Cardiac fibroblast (primary cell): ENCODE data around the gene CDH20.
A peak's percentile ranks its signal among the peaks of the same experiment; 100 is the strongest.

ENCODE experiments used
- DNase-seq, 2 donors: peaks; one replicate each; pipeline versions ENCODE4 v3.0.0 to v3.0.0-alpha.2; 2010; ENCODE audit warnings: low read depth in 2 of 2
- H3K4me3 ChIP-seq, 2 donors: replicated peaks in 1 of 2; 1 replicate in 1 of 2; 2 replicates in 1 of 2; pipeline ENCODE4 v1.5.1; 2011; ENCODE audit warnings: low read depth in 2 of 2, low read length in 2 of 2, mild to moderate bottlenecking in 2 of 2, moderate library complexity in 1 of 2
- TF ChIP-seq, protein P1 (sequence below): IDR thresholded peaks from one replicate; pipeline ENCODE4 v1.5.1; 2011; ENCODE audit warnings: low read depth, mild to moderate bottlenecking, low read length, inconsistent platforms

CDH20 gene

GRCh38 chr18:61388010-61388409 is 54.8 kb downstream of the CDH20 start:
- peak; percentile 38 to 62 for DNase-seq
- no peak overlapping the region for H3K4me3 ChIP-seq
- TF ChIP-seq, protein P1, sequence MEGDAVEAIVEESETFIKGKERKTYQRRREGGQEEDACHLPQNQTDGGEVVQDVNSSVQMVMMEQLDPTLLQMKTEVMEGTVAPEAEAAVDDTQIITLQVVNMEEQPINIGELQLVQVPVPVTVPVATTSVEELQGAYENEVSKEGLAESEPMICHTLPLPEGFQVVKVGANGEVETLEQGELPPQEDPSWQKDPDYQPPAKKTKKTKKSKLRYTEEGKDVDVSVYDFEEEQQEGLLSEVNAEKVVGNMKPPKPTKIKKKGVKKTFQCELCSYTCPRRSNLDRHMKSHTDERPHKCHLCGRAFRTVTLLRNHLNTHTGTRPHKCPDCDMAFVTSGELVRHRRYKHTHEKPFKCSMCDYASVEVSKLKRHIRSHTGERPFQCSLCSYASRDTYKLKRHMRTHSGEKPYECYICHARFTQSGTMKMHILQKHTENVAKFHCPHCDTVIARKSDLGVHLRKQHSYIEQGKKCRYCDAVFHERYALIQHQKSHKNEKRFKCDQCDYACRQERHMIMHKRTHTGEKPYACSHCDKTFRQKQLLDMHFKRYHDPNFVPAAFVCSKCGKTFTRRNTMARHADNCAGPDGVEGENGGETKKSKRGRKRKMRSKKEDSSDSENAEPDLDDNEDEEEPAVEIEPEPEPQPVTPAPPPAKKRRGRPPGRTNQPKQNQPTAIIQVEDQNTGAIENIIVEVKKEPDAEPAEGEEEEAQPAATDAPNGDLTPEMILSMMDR = no peak

DNA sequence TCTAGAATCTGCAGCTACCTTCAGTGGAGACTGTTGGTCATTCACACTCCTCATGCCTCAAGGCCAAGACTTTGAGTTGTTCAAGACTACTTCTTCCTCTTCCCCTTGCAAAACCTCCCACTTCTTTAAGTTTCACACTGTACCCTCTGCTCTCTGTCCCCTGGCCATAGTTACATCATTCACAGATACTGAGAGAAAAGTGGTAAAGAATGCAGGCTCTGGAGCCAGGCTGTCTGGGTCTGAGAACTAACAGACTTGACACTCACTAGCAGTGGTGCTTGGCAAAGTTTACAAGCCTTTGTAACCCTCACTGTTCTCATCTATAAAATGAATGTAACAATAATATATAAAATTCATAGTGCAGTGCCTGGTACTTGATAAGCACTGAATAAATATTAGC is 61.8 kb downstream of the CDH20 start:
- H3K4me3 ChIP-seq = no peak overlapping the region
- DNase-seq = peak; percentile 17 to 35
- TF ChIP-seq, protein P1 = no peak

GRCh38 chr18:61397222-61397621 is 64.0 kb downstream of the CDH20 start:
- H3K4me3 ChIP-seq = no peak overlapping the region
- DNase-seq = no peak
- TF ChIP-seq, protein P1 = no peak

GRCh38 chr18:61398961-61399705 is 65.9 kb downstream of the CDH20 start:
- TF ChIP-seq, protein P1 = no peak
- H3K4me3 ChIP-seq = no peak overlapping the region
- peak; percentile 39 to 92 for DNase-seq

DNA sequence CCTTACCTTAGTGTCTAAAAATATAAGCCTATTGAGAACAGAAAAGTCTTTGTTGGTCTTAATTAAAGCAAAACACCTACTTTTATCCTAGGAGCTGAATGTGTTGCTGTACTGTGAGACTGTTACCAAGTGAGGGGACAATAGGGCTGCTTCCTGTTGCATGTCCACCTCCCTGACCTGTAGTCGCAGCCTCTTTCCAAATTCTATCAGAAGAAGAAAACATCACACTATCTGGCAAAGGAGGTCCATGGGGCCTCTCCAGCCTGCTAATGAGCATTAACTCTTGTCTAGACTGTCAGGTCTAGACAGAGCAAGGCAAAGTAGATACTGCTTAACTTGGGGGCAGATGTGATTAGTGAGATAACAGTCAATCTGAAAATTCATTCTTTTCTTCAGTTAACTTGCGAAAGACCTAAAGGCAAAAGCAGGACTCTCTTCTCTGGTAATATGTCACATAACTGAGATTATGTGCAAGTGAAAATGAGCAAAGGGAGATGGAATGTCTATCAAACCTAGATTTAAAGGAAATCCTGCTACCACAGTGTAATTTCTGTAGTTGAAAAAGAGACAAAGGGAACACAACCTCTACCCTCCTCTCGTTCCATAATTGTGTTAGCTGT is 66.9 kb downstream of the CDH20 start:
- peak in 1 of 2 donors; percentile 41 for DNase-seq
- no peak overlapping the region for H3K4me3 ChIP-seq
- TF ChIP-seq, protein P1 = no peak

DNA sequence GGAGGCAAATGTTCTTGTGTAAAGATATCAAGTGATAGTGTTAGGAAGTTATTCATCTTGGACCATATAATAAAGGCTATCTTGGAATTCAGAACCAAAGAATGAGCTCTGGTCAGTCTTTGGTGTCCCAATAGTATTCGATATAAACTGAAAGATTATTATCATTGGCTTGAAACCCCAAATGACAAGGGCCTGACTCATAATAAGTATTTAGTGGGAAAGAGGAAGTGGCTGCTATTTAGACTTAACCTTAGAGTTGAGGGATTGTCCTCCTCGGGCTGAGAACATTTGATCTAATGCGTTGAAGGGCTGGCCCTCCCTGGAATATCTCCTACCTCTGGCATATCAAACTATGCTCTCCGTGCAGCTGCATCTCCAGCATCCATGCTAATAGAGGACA is 67.5 kb downstream of the CDH20 start:
- TF ChIP-seq, protein P1 = no peak
- peak; percentile 40 to 84 for DNase-seq
- no peak overlapping the region for H3K4me3 ChIP-seq

DNA sequence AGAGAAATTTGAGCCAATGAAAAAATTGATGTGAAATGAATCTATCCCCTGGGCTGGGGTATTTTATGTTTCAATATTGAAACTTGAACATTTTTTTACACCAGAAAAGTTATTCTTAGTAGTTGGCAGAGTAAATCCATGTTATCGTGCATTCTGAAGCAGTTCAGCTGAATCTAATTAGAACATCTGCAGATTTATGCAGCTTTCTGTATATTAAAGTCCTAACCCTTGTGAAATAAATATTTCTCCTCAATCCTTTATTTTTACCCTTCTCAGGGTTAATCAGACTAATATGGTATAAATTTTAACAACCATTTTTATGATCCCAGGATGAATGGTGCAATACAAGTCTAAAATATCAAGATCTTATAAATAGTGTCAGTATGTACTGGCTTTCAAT is 69.5 kb downstream of the CDH20 start:
- TF ChIP-seq, protein P1 = no peak
- DNase-seq = no peak
- no peak overlapping the region for H3K4me3 ChIP-seq
